Right hindlimb (tissue), 1 donor: ENCODE measurements around the gene CACNB3.

Source experiments
- DNase-seq: peaks from one replicate; pipeline ENCODE4 v3.0.0-alpha.2; 2018

The CACNB3 gene

DNA sequence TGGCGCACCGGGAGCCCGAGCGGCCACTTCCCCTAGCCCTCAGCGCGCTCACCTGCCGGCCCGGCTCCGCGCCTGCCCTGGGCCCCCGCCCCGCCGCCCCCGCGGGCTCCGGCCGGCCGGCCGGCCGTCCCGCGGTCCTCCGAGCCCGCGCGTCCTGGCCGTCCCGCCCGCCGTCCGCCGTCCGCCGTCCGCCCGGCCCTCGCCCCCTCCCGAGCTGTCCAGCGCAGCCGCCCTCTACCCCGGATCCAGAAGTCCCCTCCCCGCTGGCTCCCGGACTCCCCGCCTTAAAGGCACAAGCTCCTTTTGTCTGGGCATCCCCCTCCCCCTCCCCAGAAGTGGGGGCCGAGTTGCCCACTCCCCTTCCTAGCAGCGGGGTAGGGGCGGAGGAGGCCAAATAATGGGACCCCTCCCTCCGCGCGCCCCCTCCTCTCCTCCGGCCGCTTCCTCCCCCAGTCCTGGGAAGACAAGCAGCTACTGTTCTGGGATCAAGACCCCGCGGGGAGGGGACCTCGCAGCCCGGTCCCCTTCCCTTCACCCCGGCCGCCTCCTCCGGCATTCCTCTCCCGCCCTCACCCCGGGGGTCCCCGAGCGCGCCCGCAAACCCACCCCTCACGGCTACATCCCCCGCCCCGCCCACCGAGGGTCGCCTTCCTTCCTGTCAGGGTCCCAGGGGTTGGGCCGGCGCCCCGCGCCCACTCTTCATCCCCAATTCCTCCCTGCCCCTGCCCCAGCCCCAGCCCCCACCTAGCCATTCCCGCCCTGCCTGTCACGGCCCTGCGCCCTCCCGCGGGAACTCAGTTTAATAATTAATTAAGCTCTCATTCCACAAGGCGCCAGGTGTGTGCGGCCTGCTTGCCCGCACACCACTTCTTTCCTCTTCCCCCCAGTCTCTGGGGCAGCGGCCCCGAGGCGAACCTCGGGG is 29.2 kb upstream of the CACNB3 start, which contains the start of gene ADCY6:
Gene ADCY6, minus strand, starts transcription at position 236 of the 922 bp plus-strand sequence. CDS start 5,655 bp downstream, outside the sequence.
- peak; percentile 89 for DNase-seq

DNA sequence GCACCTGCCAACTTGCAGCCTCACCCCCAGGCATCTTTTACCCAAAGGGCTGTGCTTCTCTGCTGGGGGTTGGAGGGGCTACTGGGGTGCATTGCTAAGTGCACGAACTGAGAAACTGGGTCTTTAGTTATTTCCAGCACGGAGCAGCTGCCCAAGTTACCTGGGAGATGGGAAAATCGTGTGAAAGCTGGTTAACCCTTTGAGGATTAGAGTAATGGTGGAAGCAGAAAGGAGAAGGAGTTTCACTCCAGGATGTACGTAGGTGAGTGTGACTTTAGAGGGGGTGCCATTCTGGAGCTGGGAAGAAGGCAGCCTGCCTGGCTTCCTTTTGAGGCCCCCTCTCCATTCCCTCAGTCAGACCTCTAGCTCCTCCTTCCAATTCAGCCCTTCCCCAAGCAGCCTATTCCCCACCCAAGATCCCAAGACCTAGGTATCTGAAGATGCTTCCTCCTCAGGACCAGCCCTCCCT is 28.4 kb upstream of the CACNB3 start:
- no peak for DNase-seq

DNA sequence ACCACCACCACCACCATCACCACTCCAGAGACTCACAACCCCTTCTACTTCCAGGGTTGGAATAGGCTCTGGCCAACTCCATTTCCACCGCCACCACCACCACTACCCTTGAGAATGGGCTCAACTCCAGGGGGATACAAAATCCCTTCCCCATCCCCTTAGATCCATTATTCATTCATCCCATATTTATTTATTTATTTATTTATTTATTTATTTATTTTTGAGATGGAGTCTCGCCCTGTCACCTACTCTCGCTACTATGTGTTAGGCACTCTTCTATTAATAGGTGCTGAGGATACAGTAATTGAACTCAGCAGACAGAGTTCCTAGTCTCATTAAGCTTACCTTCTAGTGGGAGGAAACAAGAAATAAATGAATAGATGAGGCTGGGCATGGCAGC is 24.6 kb upstream of the CACNB3 start:
- DNase-seq, result no peak

DNA sequence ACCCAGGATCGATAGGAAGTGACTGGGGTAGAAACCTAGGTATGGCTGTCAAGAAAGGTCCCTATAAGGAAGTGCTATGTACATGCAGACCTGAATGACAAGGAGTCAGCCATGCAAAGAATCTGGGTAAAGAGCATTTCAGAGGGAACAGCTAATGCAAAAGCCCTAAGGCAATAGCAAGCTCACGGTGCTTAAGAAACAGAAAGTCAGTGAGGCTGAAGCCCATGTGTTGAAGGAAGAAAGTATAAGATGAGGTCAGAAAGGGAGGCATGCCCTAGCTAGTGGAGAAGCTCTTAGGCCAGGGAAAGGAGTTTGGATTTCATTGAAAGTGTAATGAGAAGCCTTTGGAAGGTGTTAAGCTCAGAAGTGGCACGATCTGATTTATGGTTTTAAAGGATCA is 23.4 kb upstream of the CACNB3 start:
- no peak for DNase-seq

DNA sequence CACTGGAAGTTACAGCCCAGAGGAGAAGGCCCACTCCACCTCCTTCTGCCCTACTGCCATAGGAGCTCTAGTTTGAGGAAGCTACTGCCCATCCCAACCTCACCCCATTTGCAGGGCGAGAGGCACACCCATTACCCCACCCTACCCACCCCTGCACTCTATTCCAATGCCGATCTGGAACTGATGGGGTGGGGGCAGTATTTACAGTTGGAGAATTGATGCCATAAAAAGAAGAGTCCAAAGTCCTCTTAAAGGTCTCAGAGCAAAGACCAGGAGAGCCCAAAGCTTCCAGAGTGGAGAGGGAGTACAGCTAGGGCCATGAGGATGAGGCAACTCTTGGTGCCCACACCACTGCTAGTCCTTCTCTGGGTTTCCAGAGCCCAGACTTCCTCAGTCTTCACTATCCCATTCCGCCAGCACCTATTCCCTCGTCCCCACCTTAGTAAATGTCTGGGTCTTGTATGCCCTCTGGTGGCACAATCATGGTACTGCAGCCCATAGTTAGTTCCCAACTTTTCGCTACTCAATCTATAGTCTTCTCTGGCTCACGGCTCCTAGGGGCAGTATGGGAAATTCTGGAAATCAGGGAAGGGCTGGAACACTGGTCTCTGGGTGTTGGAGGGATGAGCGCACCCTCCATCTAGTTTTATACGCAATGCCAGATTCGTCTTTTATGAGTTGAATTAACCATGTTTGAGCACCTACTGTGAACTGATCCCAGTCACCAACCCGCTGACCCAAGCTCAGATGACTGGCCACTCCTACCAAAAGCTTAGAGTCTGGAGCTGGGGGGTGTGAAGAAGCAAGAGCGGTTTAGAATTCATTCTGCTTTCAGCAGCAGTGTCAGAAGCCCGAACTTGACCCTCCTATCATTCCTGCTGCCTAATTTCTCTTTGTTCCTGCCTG is 22.5 kb upstream of the CACNB3 start:
- peak; percentile 83 for DNase-seq

DNA sequence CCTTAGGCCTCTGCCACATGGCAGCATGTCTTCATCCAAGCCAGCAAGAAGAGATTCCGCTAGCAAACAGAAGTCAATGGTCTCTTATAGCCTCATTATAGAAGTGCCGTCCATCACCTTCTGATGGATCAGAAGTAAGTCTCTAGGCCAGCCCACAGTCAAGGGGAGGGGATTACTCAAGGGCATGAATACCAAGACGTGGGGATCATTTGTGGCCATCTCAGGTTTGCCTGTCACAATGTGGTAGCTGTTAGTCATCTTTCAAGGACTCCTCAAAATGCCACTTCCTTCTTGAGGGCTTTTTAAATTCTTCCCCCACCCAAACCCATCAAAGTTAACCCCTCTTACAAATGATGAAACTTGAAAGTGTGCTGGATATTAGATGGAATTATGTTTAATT is 21.3 kb upstream of the CACNB3 start:
- no peak for DNase-seq

DNA sequence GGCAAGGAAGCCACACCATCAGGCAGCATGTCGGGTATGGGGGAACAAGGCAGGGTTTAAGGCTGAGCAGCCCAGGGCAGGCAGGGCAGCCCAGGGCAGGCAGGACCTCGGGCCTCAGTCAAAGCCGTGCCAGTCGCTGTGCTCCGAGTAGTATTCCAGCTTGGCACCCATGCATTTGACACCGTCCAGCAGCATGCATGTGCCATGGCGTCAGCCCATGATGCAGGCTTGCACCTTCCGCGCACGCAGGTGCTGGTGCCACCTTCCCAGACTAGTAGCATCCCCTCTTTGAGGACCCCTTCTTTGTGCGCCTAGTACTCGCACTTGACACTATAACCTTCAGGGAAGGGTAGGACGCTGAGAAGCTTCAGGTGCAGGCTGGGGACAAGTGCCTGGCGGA is 17.8 kb upstream of the CACNB3 start:
- DNase-seq, result no peak

DNA sequence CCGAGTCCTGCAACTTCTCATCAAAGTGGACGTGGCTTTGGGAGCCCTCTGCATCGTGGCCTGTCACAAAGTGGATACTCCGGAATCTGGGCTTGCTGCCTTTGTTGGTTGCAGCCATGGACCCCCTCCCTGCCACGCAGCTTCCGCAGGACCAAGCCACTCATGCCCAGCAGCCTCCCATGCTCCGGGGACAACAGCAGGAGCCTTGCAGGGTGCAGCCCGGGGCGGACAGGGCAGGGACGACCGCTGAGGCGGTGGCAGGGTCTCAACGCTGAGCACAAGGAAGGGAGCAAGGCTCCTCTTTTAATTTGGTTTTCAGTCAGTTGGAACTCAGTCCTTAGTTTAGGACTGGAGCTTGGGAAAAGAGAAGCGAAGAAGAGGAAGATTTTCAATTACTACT is 17.3 kb upstream of the CACNB3 start:
- no peak for DNase-seq

DNA sequence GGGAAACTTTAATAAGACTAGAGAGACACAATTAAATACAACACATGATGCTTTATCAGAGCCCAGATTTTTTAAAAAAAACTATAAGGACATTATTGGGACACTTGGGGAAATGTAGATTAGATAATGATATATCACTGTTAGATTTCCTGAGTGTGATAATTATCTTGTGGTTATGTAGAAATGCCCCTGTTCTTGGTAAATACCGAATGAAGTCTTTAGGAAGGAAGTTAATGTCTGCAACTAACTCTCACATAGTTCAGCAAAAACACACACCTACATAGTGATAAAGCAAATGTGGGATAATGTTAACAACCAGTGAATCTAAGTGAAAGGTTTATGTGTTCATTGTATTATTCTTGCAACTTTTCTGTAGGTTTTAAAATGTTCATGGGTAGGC is 14.6 kb upstream of the CACNB3 start:
- no peak for DNase-seq

DNA sequence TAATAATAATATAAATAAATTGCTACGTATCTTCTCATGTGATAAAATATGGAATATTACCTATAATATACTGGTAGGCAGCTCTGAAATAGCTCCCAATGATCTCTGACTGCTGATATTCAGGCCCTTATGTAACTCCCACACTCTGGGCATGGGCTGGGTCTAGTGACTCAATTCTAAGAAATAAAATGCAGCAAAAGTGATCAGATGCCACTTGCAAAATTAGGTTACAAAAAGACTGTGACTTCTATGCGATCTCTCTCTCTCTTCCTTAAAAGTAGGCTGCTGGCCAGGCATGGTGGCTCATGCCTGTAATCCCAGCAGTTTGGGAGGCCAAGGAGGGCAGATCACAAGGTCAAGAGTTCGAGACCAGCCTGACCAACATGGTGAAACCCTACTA is 10.3 kb upstream of the CACNB3 start:
- DNase-seq, result no peak

DNA sequence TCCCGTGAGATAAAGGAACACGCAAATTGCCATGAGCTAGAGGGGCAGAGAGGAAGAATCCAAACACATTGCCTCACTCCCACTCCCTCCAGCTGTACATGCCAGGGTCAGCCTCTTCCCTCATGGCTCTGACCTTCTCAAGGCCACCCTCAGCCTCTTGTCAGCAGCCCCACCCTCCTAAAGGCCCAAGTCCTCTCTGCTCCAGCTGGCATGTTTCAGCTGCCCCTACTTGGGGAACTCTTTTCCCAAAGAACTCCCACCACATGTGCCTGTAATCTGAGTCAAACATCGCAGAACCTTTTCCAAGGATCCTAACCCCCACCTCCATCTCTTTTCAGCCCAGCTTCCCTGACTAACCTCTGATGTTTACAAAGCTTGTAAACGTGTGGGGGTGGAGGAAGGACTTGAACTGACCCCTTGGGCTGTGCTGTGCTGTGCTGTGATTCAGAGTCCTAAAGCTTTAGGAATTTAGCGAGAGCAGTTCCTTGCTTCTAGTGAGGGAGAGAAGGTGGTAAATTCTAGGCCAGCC is 7.3 kb upstream of the CACNB3 start:
- no peak for DNase-seq

DNA sequence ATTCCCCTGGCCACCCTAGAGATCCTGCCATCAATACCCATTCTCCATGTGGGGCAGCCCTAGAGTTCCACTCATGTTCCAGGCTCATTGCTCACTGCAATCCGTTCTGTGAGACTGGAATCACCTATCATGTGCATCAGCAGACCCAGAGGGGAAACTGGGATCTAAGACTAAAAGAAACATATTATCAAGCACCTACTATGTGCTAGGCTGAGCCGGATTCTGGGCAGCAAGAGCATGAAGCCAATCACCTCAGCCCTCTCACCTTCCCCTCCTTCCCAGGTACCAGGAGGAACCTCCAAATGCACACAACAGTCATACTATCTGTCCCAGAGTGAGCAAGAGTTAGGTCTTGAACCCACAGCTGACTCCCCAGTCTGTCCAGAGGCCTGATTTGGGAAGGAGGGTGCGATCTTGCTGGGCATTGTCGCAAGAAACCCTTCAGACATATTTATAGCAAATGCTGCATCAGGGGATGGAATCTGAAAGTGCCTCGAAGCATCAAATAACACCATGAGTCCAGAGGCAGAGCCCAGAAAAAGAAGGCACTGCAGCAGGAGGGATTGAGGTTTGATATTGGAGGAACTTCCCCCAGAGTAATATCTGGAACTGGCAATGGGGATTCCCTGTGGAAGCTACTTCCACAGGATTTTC is 6.7 kb upstream of the CACNB3 start:
- no peak for DNase-seq

DNA sequence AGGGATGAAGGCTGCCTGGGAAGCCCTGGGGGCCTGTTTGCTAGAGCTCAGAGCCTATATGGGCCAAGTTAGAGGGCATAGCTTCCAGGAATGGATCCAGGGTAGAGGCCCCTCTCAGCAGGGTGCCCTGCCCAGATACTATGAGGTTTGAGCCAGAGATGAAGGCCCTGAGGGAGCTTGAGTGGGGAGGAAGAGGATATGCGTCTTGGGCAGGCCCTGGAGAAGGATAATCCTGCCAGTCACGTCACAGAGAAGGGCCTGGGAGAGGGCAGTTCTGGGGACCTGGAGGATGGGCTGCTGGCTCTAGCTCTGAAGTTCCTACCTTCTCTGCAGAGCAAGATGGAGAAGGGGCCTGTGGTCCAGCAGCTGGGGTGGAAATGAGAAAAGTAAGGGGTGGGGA is 5.9 kb upstream of the CACNB3 start:
- no peak for DNase-seq

DNA sequence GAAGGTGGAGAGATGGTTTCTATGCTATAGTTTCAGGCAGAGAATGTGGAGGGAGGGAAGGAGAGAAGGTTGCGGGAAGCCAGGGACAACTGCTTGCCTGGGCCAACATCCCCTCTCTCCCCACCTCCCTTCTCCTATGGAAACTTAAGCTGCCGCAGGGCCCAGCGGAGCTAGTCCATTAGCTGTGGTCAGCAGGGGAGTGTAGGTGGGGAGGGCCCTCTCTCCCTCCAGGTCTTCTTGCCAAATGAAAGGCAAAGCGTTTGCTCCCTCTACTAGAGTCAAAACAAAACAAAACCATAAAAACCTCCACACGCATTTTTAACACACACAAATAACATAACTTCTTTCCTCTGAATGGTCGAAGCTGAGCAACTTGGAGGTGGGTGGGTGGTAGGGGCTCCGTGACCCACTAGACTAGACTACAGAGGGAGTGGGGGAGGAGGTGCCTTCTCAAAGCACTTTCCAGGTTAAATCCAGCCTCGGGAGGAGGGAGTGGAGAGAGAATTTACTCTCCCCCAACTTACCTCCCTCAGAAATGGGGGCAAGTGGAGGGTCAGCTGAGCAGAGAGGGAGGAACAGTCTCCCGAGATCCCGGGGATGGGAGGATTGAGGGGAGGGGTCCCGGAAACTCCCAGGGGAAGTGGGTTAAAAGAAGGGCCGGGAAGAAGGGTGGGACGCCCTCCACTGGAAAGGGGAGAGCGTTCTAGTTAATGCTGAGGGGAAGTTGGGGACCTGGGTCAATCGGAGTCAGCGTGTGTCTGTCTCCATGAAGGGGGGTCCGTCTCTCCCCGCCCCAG is 4.6 kb upstream of the CACNB3 start:
- peak; percentile 66 for DNase-seq

DNA sequence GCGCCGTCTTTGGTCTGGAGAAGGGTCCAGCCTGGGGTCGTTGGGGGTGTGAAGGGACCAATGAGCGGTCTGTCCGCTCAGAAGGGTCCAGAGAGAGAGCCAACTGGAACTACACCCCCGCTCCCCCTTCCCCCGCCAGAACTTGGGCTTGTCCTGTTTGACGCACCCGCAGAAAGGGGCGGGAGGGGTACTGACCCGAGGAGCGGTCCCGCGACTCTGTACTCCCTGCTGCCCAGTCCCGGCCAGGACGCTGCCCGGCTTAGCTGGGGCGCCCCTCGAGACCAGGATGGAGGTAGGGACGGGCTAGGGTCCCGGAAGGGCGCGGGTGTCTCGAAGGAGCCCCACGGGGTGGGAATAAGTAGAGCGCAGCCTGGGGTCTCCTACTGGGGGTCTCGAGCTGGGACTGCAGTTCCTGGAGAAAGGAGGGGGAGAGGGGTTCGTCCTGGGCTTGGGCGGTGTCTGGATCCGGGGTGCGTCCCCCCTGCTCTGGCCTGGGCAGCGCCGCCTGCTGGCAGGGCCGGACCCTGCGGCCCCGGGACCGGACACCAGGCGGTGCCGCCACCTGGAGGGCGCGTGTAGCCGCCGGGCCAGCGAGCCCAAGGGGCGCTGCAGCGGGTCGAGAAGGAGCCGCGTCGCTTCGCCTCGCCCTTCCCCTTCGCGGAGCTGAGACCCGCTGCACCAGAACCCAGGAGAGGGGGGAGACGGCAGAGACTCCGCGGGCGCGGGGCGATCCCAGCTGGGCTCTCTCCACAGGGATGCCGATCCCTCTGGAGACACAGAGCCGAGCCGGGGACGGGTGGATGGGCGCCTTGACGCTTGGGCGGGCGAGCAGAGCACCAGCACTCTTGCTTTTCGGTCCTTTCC is 3.8 kb upstream of the CACNB3 start:
- DNase-seq, result peak; percentile 82

DNA sequence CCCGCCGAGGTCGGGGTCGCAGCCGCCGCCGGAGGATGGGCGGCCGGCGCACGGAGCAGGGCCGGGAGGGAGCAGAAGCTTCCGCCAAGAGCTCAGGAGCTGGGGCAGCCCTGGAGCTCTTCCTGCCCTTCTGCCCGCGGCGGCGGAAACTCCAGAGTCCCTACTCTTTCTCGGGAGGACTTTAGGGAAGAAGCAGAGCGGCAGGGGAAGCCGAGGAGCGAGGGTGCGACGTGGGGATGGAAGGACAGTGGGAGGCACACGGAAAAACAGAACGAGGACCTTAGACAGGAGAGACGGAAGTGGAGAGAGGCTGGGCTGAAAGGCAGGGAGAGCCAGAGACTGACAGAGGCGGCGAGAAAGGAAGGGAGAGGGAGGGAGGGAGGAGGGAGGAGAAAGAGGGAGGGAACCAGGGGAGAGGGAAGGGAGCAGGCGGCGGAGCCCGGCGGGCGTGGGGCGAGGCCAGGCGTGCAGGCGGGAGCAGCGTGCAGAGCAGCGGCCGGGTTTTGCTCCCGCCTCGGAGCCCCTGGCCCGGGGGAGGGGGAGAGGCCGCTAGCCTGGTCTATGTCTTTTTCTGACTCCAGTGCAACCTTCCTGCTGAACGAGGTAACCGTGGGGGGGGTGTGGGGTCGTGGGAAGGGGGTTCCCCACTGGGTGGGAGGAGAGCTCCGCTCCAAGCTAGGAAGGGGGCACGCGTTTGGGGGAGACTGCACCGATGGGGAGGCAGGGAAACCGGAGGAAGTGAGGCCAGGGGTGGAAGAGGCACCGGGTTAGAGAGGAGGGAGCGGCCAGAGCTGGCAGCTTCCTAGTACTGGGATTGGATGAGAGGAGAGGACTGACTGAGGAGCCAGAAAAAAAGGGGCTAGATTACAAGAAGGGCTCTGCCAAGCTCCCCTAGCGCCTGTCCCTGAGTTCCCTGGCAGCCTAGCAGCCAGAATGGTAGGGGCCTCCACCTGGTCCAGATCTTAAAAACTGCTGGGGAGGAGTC is 2.9 kb upstream of the CACNB3 start:
- peak; percentile 92 for DNase-seq

DNA sequence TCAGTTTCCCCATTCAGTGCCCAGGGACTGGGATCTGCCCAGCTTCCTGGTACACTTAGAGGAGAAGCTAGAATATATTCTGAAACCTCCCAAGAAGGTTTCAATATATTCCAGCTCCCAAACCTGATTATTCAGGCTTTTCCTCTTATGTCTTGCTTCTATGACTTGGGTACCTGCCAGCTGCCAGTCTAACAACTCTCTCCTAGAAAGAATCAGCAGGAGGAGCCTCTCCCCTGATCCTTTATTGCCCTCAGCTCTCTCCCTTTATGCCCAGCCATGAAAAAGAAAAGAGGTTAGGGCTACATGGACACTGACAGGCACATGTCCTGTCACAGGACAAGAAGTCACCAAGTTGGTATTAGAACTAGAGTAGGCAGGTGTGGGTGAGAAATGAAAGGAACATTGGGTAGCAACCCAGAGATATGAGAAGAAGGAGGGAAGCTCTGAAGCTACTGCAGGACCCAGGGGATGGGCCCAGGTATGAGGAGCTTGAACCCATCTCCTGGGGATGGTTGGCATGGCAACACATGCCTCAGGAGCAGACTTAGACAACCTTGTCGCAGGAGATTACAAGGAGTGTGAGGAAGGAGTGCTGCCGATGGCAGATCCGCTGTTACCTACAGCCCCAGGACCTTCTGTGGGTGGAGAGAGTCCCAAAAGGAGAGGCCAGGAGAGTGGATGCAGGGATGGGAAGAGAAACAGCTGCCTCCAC is 2.0 kb upstream of the CACNB3 start:
- no peak for DNase-seq

DNA sequence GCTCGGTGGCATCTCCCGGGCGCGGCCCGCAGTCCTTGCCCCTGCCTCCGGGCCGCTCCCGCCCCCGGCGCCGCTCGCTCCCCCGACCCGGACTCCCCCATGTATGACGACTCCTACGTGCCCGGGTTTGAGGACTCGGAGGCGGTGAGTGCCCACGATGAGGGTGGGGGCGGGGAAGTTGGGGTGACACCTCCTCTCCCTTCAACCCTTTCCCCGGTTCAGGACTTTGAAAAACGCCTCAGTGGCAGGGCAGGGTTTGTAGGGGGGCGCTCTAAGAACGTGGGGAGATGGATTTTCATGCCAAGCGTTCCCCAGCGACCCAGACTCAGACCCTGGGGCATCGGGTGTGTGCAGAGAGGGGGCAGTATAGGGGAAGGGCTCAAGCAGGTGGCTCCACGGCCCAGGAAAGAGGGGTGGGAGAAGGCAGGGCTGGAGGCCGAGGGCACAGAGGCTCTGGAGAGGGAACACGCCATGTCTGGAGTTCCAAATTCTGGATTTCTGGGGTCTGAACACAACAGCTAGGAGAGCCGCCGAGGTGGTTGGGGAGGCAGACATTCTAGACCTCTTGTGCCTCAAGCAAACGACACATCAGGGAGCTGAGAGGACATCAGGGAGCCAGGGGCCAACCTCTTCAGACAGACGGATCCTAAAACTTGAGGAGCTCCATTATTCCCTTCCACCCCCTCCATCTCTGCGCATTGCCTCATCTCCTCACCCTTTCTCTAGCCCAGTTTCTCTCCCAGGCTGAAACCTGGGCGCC is 715 bp downstream of the CACNB3 start:
- DNase-seq, result no peak
